Heart left ventricle (tissue), 16 donors: ENCODE data around the gene TPD52L2. TPM values are rescaled to one million over a fixed set of nuclear protein-coding genes. Genes with fewer than 3 reads are reported as not detected.

ENCODE experiments used
- ATAC-seq, 4 donors: fragments of 200-7000 bp; cut with Tn5 transposase; one replicate each; pipeline ENCODE4 v1.9.1; 2020 to 2022; ENCODE audit warnings: moderate library complexity in 4 of 4, mild to moderate bottlenecking in 3 of 4, moderate number of reproducible peaks in 1 of 4
- DNase-seq, 5 donors: peaks; one replicate each; pipeline ENCODE4 v3.0.0-alpha.2; 2020
- H3K27ac ChIP-seq, 12 donors: fragments of 200-600 bp; sonication (generic) in 4 of 12; one replicate each; pipeline versions ENCODE4 v1.5.0 to v1.8.0; 2016 to 2022; ENCODE audit warnings: mild to moderate bottlenecking in 2 of 12
- H3K27me3 ChIP-seq, 9 donors: fragments of 200-600 bp; sonication (generic) in 2 of 9; one replicate each; pipeline versions ENCODE4 v1.5.1 to v1.8.0; 2016 to 2022; ENCODE audit warnings: mild to moderate bottlenecking in 3 of 9
- H3K36me3 ChIP-seq, 9 donors: fragments of 200-600 bp; sonication (generic) in 2 of 9; one replicate each; pipeline versions ENCODE4 v1.5.0 to v1.8.0; 2018 to 2022; ENCODE audit warnings: mild to moderate bottlenecking in 2 of 9
- H3K4me1 ChIP-seq, 12 donors: fragments of 200-600 bp; sonication (generic) in 4 of 12; one replicate each; pipeline versions ENCODE4 v1.5.0 to v1.8.0; 2016 to 2022; ENCODE audit warnings: mild to moderate bottlenecking in 3 of 12
- H3K4me3 ChIP-seq, 12 donors: fragments of 200-600 bp; sonication (generic) in 4 of 12; one replicate each; pipeline versions ENCODE4 v1.5.0 to v1.8.0; 2017 to 2022; ENCODE audit warnings: mild to moderate bottlenecking in 9 of 12, moderate library complexity in 4 of 12
- H3K9me3 ChIP-seq, 12 donors: fragments of 200-600 bp; sonication (generic) in 4 of 12; one replicate each; pipeline versions ENCODE4 v1.5.0 to v1.8.0; 2016 to 2022; ENCODE audit warnings: mild to moderate bottlenecking in 1 of 12
- POLR2A ChIP-seq, 2 donors: fragments of 450-650 bp; IDR thresholded peaks; one replicate each; pipeline ENCODE4 v1.6.1; 2017; ENCODE audit warnings: antibody characterized with exemption in 2 of 2, mild to moderate bottlenecking in 2 of 2, moderate library complexity in 2 of 2
- WGBS, 4 donors: extraction: QIAGEN DNeasy Blood & Tissue Kit in 2 of 4; methylation state at CpG; one replicate each; pipeline versions ENCODE4 v1.1.5 to v1.1.7; 2013 to 2018; 5-methylcytosine and 5-hydroxymethylcytosine counted together
- intact Hi-C, 10 donors: fragments of 100-400 bp; cut with DNase I; formaldehyde crosslinking; loops; one replicate each; pipeline versions ENCODE4 v1.11.1 to v1.14.2; 2022
- polyA plus RNA-seq, 2 donors: library from polyadenylated mRNA; stranded (reverse); fragments of 200-250 nt; gene quantifications; one replicate each; pipeline ENCODE4 v1.2.3, GENCODE V29; 2013
- total RNA-seq, 9 donors: library from RNA; depleted of rRNA in 2 of 9; stranded (reverse); fragments of >200 nt in 2 of 9; fragmentation: NEBNext Ultra II Directional in 3 of 9; extraction: Animal tissue kit (Norgen Biotek cat#: 25700) in 3 of 9; gene quantifications; one replicate each; pipeline versions ENCODE4 v1.1.0 to v1.2.4, GENCODE V29; 2016 to 2023
- TF ChIP-seq, protein P1 (sequence below), 12 donors: fragments of 200-600 bp; sonication (generic) in 4 of 12; IDR thresholded peaks; one replicate each; pipeline versions ENCODE4 v1.5.0 to v1.8.0; 2018 to 2022; ENCODE audit warnings: antibody characterized with exemption in 12 of 12, mild to moderate bottlenecking in 5 of 12
- donor health status: ischemic (EF 13 %, LVEDD 7.1; RV severe dilation, severe dysfunction).
- donor health status: healthy with polysubstance abuse.
- donor health status: DM: no; HTN: yes; CAD: no.
- donor health status: DM: no; HTN: no; CAD: no.
- donor health status: ischemic (EF 25% LVEDD 6.9; RV normal size, moderate dysfunction).
- donor health status: ischemic (EF 25% LVEDD 5.7; RV mildly dilated, moderate dysfunction).
- donor health status: healthy.
- donor health status: DM: yes; HTN: yes; CAD: no.
- donor health status: ischemic (EF 35%, LVEDD 5.7; RV mildly dilated, moderate dysfunction).
- donor health status: nonischemic (EF 11% LVEDD 7.7; RV severe dilation, severe dysfunction).
- donor health status: DM: yes; HTN: yes; CAD: no.
- donor health status: PGD.
- donor health status: ischemic (EF 29% LVEDD 5.4; RV normal size, mild dysfunction).
- donor health status: nonischemic (EF 23%, LVEDD 6.1; RV moderate dilation, normal function).

TPD52L2 gene
- total and polyA plus RNA-seq, 11 donors: 44.4 to 179 (median 72.2) TPM

DNA sequence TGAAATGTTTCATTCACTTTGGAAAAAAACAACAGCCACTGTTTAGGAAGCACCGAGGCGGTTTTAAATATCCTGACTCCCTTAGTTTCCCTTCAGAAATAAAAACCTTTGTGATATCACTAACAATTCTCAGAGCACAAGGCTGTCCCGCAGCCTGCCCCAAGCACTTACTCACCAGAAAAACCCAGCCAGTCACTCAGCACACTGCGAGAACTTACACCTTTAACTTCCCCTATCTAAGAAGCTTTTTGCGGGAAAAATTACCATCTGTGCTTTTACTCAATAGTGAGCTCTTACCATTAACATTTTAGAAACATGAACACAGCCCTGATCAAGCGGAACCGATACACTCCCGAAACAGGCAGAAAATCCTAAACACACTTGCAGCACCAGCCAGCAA, 43.3 kb upstream of the TPD52L2 start:
- H3K36me3 ChIP-seq: peaks cover 0 to 6% (median 0%) of the 10 kb centered on the region in 9 donors
- intact Hi-C loops: loop anchor here in 5 of 10 donors (5.0 kb wide), 2 partner anchors 35 to 40 kb away; partner anchors contain the start of gene ABHD16B (in 2 of the 5)
- TF ChIP-seq, protein P1, sequence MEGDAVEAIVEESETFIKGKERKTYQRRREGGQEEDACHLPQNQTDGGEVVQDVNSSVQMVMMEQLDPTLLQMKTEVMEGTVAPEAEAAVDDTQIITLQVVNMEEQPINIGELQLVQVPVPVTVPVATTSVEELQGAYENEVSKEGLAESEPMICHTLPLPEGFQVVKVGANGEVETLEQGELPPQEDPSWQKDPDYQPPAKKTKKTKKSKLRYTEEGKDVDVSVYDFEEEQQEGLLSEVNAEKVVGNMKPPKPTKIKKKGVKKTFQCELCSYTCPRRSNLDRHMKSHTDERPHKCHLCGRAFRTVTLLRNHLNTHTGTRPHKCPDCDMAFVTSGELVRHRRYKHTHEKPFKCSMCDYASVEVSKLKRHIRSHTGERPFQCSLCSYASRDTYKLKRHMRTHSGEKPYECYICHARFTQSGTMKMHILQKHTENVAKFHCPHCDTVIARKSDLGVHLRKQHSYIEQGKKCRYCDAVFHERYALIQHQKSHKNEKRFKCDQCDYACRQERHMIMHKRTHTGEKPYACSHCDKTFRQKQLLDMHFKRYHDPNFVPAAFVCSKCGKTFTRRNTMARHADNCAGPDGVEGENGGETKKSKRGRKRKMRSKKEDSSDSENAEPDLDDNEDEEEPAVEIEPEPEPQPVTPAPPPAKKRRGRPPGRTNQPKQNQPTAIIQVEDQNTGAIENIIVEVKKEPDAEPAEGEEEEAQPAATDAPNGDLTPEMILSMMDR (IDR thresholded peaks at IDR 0.05): no peak
- no peak for TF ChIP-seq POLR2A (IDR thresholded peaks at IDR 0.05)
- H3K9me3 ChIP-seq: no peaks in the 10 kb centered on the region
- H3K4me1 ChIP-seq: peaks cover 0 to 65% (median 40%) of the 10 kb centered on the region in 12 donors
- H3K27ac ChIP-seq: peak overlapping the region in 1 of 12 donors; percentile 39
- DNase-seq (no peak), ATAC-seq (no peak)
- 72 to 85% (median 81%) methylated on average over 8 of the region's 8 CpGs for WGBS, 4 donors
- H3K27me3 ChIP-seq: no peaks in the 10 kb centered on the region
- H3K4me3 ChIP-seq: no peak overlapping the region

DNA sequence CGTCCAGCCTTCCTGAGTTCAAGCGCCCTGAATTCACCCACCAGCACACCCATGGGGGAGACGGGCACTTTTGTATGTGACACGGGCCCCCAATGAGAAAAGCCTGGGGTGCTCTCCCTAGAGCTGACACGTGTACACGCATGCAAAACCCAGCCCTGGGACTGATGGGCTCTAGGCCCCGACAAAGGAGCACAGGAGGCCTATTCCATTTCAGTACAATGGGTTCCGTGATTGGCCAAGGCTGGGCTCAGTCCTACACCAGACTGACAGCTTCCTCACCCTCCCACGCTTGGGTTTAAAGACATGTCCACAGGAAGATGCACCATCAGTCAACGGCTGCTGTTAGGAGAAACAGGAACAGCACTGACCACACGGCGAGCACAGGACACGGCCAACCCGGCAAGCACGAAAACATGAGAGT, 42.8 kb upstream of the TPD52L2 start:
- Histone ChIP-seq H3K36me3 (peaks cover 0 to 6% (median 0%) of the 10 kb centered on the region in 9 donors), H3K27ac (peak overlapping the region in 3 of 12 donors; percentile 12 to 39 (median 24)), H3K27me3 (no peaks in the 10 kb centered on the region), H3K4me1 (peaks cover 0 to 69% (median 40%) of the 10 kb centered on the region in 12 donors), H3K9me3 (no peaks in the 10 kb centered on the region), H3K4me3 (peak overlapping the region in 1 of 12 donors; percentile 6)
- 52 to 59% (median 57%) methylated on average over 14 to 15 of the region's 15 CpGs for WGBS, 4 donors
- intact Hi-C loops: loop anchor here in 5 of 10 donors (5.0 kb wide), 2 partner anchors 35 to 40 kb away; partner anchors contain the start of gene ABHD16B (in 2 of the 5)
- TF ChIP-seq, protein P1 (IDR thresholded peaks at IDR 0.05): no peak
- no peak for TF ChIP-seq POLR2A (IDR thresholded peaks at IDR 0.05)
- ATAC-seq: peak in 3 of 4 donors; percentile 16 to 72 (median 40)
- peak in 2 of 5 donors; percentile 46 to 52 for DNase-seq

DNA sequence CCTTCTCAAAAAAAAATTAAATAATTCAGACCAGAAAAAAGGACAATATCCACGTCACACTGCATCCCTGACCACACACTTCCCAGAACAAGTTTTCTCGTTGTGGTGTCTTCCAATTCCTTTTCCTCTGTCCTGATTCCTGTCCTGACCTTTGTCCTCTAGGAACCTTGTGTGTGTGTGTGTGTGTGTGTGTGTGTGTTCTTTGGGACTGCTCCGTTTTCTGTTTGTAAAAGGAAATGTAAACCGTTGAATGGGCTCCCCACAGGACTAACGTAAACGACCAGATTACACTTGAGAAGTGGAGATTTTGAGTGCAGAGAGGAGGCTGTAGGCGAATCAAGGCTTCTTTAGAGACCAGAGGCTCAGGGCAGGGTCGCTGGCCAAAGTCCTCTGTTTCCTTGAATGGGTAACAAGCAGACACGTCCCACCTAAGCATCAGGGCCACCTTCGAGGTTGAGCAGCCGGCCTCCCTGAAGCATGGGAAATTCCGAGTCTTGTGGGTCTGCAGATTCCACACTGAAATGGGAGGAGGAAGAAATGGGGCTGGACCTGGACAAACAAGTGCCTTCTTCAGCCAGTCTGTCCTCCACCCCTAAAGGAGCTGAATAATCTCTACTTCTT, 41.3 kb upstream of the TPD52L2 start:
- intact Hi-C loops: loop anchor here in 5 of 10 donors (5.0 kb wide), 2 partner anchors 34 to 38 kb away; partner anchors contain the start of gene ABHD16B (in 2 of the 5)
- no peak overlapping the region for H3K4me3 ChIP-seq
- peaks cover 0 to 3% (median 0%) of the 10 kb centered on the region in 9 donors for H3K27me3 ChIP-seq
- H3K27ac ChIP-seq: no peak overlapping the region
- DNase-seq (no peak), ATAC-seq (peak in 1 of 4 donors; percentile 15)
- TF ChIP-seq POLR2A (IDR thresholded peaks at IDR 0.05): no peak
- TF ChIP-seq, protein P1 (IDR thresholded peaks at IDR 0.05): no peak
- 48 to 56% (median 54%) methylated on average over 12 of the region's 12 CpGs for WGBS, 4 donors
- peaks cover 0 to 83% (median 50%) of the 10 kb centered on the region in 12 donors for H3K4me1 ChIP-seq
- peaks cover 0 to 6% (median 0%) of the 10 kb centered on the region in 9 donors for H3K36me3 ChIP-seq
- H3K9me3 ChIP-seq: no peaks in the 10 kb centered on the region
